Muscle of leg (tissue), 11 donors: ENCODE data around the gene MKNK1. TPM values are rescaled to one million over a fixed set of nuclear protein-coding genes. Genes with fewer than 3 reads are reported as not detected.

Experiments used
- DNase-seq: peaks from one replicate; pipeline ENCODE4 v3.0.0; 2013
- H3K27ac ChIP-seq: one replicate; pipeline ENCODE4 v1.5.1; 2013; ENCODE audit warnings: mild to moderate bottlenecking, low read length, control low read depth
- H3K27me3 ChIP-seq: one replicate; pipeline ENCODE4 v1.6.1; 2013; ENCODE audit warnings: low read length; ENCODE audit not compliant: control insufficient read depth, insufficient read depth
- H3K36me3 ChIP-seq: one replicate; pipeline ENCODE4 v1.6.1; 2013; ENCODE audit warnings: low read length; ENCODE audit not compliant: control insufficient read depth, insufficient read depth
- H3K4me1 ChIP-seq: one replicate; pipeline ENCODE4 v1.6.1; 2013; ENCODE audit warnings: low read length; ENCODE audit not compliant: control insufficient read depth, insufficient read depth
- H3K4me3 ChIP-seq: one replicate; pipeline ENCODE4 v1.5.1; 2013; ENCODE audit warnings: low read length, control low read depth
- H3K9me3 ChIP-seq: replicated peaks from 2 replicates; pipeline ENCODE4 v1.6.1; 2013; ENCODE audit warnings: low read depth, low read length; ENCODE audit not compliant: control insufficient read depth
- WGBS: methylation state at CpG from one replicate; pipeline ENCODE4 v1.1.5; 2013; ENCODE audit warnings: missing lambda C conversion rate; ENCODE audit not compliant: insufficient coverage; 5-methylcytosine and 5-hydroxymethylcytosine counted together
- polyA plus RNA-seq, 8 donors: library from polyadenylated mRNA; unstranded; fragments of 120-200 nt; gene quantifications; one replicate each; pipeline versions ENCODE4 v1.2.1 to v1.2.3, GENCODE V29; 2013; ENCODE audit warnings: inconsistent platforms in 1 of 8, low replicate concordance in 1 of 8; ENCODE audit not compliant: insufficient read length in 8 of 8, insufficient read depth in 1 of 8
- total RNA-seq: library from RNA; stranded (reverse); fragments of 120-200 nt; gene quantifications from one replicate; pipeline ENCODE4 v1.2.4, GENCODE V29; 2013

MKNK1 gene
- total and polyA plus RNA-seq, 9 donors: 19.3 to 32.5 (median 28.4) TPM

DNA sequence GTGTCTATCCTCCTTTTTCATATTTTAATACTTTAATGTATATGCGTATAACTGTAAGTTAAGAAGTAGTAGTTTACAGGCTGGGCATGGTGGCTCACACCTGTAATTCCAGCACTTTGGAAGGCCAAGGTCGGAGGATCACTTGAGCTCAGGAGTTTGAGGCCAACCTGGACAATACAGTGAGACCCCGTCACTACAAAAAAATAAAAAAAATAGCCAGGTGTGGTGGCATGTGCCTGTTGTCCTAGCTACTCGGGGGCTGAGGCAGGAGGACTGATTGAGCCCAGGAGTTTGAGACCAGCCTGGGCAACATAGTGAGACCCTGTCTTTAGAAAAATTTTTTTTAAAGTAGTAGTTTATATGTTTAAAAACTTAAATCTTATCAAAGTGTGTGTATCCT lies 41.7 kb upstream of the MKNK1 start:
- Histone ChIP-seq H3K36me3 (peaks cover 33% of the 10 kb centered on the region), H3K27ac (no peak overlapping the region), H3K9me3 (peaks cover 16% of the 10 kb centered on the region), H3K27me3 (no peaks in the 10 kb centered on the region), H3K4me1 (no peaks in the 10 kb centered on the region), H3K4me3 (no peak overlapping the region)
- DNase-seq: no peak
- WGBS: 0% methylated on average over 1 of the region's 4 CpGs

DNA sequence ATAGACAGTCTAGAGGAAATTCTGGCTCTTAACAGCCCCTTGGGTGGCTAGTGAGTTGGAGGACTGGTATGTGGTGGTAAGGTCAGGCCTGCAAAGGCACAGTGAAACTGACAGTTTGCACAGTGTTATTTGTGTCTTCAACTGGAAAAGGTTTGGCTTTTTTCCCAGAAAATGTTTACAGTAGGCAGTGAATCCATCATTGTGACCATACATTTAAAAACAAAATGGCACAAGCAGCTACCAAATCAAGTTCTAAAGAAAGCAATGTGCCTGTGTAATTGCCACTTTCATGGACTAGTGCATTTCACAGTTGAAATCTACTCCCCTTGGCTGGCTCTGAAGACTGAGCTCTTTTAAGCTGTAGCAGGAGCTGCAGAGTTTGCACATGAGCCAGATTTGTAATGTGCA lies 39.3 kb upstream of the MKNK1 start:
- no peaks in the 10 kb centered on the region for H3K27me3 ChIP-seq
- no peak for DNase-seq
- no peaks in the 10 kb centered on the region for H3K9me3 ChIP-seq
- H3K36me3 ChIP-seq: peaks cover 29% of the 10 kb centered on the region
- no peaks in the 10 kb centered on the region for H3K4me1 ChIP-seq
- H3K27ac ChIP-seq: no peak overlapping the region
- H3K4me3 ChIP-seq: no peak overlapping the region

DNA sequence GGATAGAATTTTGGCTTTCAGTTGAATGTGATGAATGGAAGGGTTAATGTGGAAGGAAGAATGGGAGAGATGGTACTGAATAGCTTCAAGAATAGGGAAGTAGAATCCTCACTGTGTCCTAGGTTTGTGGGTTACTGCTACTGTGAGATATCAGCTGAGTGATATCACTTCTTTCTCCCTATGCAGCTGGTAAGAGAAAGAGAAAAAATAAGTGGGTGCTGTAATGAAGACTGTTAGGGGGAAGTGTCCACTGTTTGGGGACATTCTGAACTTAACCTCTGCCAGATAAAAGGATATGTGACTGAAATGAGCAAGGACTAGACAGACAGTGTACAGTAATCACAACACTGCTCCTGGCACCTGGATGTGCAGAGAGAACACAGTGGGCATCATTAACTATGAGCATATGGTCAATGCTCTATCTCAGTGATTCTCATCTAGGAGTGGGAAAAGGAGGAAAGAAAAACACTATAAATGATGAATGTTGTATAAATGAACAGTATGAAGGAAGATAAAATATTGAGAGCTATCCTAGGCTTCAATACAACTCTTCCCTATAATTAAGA lies 38.1 kb upstream of the MKNK1 start:
- DNase-seq: no peak
- H3K27me3 ChIP-seq: no peaks in the 10 kb centered on the region
- peaks cover 24% of the 10 kb centered on the region for H3K36me3 ChIP-seq
- no peak overlapping the region for H3K4me3 ChIP-seq
- no peaks in the 10 kb centered on the region for H3K9me3 ChIP-seq
- H3K4me1 ChIP-seq: no peaks in the 10 kb centered on the region
- H3K27ac ChIP-seq: no peak overlapping the region

DNA sequence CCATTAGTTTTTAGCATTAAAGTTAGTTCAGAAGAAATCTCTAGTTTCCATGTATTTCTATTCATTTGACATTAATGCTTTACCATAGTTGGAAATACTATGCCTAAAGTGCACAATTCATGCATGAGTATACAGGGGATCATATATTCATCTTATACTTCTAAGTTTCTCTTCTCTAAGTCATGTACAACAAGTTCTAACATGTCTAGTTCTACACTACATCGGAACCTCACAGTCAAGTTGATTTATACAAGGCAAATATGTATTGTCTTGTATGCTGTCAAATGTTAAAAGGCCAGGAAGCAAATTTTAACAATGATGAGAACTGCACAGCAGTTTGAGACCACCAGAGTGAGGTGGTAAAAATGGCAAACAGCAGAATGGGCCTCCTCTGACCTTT lies 35.5 kb upstream of the MKNK1 start:
- Histone ChIP-seq H3K4me3 (no peak overlapping the region), H3K27me3 (no peaks in the 10 kb centered on the region), H3K4me1 (no peaks in the 10 kb centered on the region), H3K36me3 (peaks cover 35% of the 10 kb centered on the region), H3K27ac (no peak overlapping the region), H3K9me3 (no peaks in the 10 kb centered on the region)
- no CpG with 5 or more reads among the region's 1 CpG for WGBS
- DNase-seq: no peak

DNA sequence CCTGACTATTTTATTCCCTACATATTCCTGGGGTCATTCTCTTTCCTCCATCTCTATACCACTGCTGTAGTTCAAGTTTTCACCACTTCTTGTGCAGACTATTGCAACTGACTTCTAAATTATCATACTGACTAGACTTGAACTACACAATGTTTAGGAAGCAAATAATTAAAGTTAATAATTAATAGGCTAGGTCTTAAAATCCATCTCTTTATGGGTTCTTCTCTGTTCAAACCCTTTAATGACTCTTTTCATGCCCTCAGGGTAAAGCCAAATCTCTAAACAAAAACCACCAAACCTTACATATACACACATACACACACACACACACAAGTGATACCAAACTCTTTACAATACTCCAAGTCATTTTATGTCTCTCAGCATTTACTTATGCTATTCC lies 34.9 kb upstream of the MKNK1 start:
- Histone ChIP-seq H3K4me1 (no peaks in the 10 kb centered on the region), H3K36me3 (peaks cover 41% of the 10 kb centered on the region), H3K9me3 (no peaks in the 10 kb centered on the region), H3K27ac (no peak overlapping the region), H3K4me3 (no peak overlapping the region), H3K27me3 (no peaks in the 10 kb centered on the region)
- no peak for DNase-seq

DNA sequence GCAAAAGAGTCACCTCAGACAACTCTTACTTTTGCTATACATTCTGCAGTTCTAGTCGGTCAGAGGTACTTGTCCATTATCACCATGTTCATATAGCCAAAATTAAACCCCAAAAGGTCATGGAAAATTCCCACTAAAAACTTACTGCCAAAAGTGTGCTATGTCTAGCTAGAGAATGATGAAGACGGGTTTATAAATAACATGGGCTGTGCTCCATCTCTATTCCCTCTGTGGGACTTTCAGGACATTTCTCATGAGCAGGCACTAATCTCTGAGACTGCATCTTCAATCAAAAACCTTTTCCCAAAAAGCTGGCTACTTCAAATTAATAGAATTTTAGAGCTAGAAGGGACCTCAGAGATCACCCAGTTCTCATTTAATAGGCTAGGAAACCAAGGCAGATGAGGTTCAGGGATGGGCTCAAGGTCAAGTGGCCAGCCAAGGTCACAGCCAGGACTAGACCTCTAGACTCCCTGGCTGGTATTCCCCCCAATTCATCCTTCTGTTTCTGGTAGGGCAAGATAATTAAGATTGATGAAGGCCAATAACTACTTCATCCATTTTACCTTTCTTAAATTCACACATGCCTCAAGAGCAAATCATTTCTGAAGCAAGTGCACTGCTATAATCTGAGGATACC lies 33.5 kb upstream of the MKNK1 start:
- H3K27me3 ChIP-seq: no peaks in the 10 kb centered on the region
- H3K9me3 ChIP-seq: no peaks in the 10 kb centered on the region
- H3K4me1 ChIP-seq: no peaks in the 10 kb centered on the region
- no peak overlapping the region for H3K4me3 ChIP-seq
- peaks cover 46% of the 10 kb centered on the region for H3K36me3 ChIP-seq
- peak; percentile 36 for DNase-seq
- H3K27ac ChIP-seq: no peak overlapping the region
- WGBS: no CpG with 5 or more reads among the region's 2 CpGs

DNA sequence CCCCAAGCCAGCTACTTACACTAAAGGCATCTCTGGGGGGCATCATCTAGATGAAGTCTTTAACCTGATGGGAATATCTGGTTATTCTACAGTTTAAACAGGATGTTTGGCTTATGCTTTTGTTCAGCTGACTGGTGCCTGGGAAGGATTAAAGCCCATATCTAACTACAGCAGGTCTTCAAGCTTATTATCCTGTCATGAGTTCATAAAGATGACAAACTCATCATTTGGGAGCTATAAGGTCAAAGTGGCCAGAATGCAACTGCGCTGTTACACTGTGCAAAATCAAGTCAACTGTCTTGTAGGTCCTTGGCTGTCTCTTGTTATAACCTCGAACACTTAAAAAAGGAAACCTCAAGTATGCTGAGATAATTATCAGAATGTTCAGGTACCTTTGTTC lies 31.1 kb upstream of the MKNK1 start:
- Histone ChIP-seq H3K27ac (no peak overlapping the region), H3K36me3 (peaks cover 48% of the 10 kb centered on the region), H3K4me3 (no peak overlapping the region), H3K9me3 (no peaks in the 10 kb centered on the region), H3K27me3 (no peaks in the 10 kb centered on the region), H3K4me1 (no peaks in the 10 kb centered on the region)
- no peak for DNase-seq
- WGBS: 100% methylated on average over 1 of the region's 2 CpGs

DNA sequence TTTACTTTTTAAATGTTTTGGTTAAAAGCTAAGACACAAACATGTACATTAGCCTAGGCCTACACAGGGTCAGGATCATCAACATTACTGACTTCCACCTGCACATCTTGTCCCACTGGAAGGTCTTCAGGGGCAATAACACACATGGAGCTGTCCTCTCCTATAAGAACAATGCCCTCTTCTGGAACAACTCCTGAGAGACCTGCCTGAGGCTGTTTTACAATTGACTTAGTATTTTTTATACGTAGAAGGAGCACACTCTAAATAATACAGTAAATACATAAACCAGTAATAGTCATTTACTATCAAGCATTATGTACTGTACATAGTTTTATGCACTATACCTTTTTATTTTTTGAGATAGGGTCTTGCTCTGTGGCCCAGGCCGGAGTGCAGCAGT lies 26.7 kb upstream of the MKNK1 start:
- Histone ChIP-seq H3K4me3 (no peak overlapping the region), H3K27me3 (no peaks in the 10 kb centered on the region), H3K36me3 (peaks cover 44% of the 10 kb centered on the region), H3K27ac (no peak overlapping the region), H3K9me3 (no peaks in the 10 kb centered on the region), H3K4me1 (no peaks in the 10 kb centered on the region)
- 86% methylated on average over 1 of the region's 2 CpGs for WGBS
- no peak for DNase-seq

DNA sequence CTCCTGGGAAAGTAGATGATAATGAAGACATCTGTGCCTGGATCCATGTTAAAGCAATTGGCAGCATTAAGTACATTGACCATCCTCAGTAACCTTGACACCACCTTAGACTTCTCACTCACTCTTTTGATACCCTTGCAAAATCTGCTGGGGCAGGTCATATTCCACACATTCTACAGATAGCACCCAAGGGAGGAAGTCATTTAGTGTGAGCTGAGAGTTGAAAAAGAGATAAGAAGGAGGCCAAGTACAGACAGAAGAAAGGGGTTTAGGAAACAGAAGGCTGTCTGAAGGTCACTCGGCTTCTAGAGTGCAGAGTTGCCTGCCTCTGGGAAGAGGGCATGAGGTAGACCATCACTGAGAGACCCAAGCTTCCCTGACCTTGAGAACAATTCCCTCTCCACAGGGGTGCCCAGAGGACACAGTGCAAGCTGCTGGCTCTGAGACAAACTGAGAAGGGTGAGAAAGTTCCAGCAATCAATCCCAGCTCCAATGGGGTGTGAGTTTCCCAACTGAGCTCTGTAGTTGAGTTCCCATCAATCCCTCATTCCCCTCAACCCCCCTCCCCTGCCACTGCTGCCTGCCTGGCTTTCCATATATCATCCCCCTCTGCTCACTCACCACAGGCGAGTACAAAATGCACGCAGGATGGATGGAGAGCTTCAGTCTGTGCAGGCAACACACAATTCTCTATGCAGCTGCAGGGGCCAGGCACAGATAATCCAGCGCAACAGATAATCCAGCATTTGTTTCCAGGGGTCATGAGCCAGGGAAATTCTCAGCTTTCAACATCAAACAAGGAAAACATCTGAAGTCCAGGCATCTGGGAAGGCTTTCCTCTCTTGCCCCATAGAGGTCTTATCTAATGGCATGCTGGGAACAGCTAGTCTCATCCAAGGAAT lies 19.9 kb upstream of the MKNK1 start:
- Histone ChIP-seq H3K27ac (no peak overlapping the region), H3K4me3 (no peak overlapping the region), H3K4me1 (no peaks in the 10 kb centered on the region), H3K9me3 (no peaks in the 10 kb centered on the region), H3K27me3 (no peaks in the 10 kb centered on the region), H3K36me3 (no peaks in the 10 kb centered on the region)
- 43% methylated on average over 1 of the region's 4 CpGs for WGBS
- DNase-seq: no peak

DNA sequence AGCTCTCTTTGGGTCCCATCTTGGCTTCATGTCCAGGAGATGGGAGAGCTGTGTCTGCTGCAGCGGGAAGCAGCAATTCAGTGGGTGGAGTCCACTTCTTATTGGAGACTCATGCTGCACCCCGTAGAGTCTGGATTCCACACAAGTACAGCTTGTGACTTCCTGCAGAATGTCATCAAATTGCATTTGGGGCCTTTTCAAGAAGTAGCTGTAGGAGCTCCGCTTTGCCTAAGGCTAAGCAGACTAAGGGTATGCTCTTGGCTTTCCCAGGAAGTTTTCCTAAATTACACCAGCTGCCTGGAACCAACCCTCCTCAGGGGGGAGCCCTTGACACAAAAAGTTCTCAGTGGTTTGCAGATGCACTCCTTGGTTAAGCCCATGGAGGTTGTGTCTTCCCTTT lies 18.3 kb upstream of the MKNK1 start:
- Histone ChIP-seq H3K27me3 (peaks cover 3% of the 10 kb centered on the region), H3K9me3 (no peaks in the 10 kb centered on the region), H3K4me3 (no peak overlapping the region), H3K36me3 (no peaks in the 10 kb centered on the region), H3K4me1 (peaks cover under 1% of the 10 kb centered on the region), H3K27ac (no peak overlapping the region)
- DNase-seq: peak; percentile 35
- WGBS: 31% methylated on average over 3 of the region's 3 CpGs
